Liver (tissue), 9 donors: ENCODE measurements around the gene CDKN2C. TPM values are rescaled to one million over a fixed set of nuclear protein-coding genes. Genes with fewer than 3 reads are reported as not detected.

Experiments
- DNase-seq: peaks from one replicate; pipeline ENCODE4 v3.0.0-alpha.2; 2017; ENCODE audit warnings: low spot score
- H3K27ac ChIP-seq, 2 donors: one replicate each; pipeline ENCODE4 v1.7.0; 2013; ENCODE audit warnings: inconsistent platforms in 2 of 2, low read length in 2 of 2, control low read depth in 1 of 2, low read depth in 1 of 2, mild to moderate bottlenecking in 1 of 2
- H3K27me3 ChIP-seq, 4 donors: one replicate each; pipeline versions ENCODE4 v1.6.1 to v1.7.0; 2013; ENCODE audit warnings: low read length in 3 of 4, inconsistent platforms in 1 of 4, mild to moderate bottlenecking in 1 of 4, moderate library complexity in 1 of 4; ENCODE audit not compliant: control insufficient read depth in 4 of 4, insufficient read depth in 4 of 4
- H3K36me3 ChIP-seq, 4 donors: one replicate each; pipeline versions ENCODE4 v1.6.1 to v1.7.0; 2013; ENCODE audit warnings: low read length in 3 of 4, mild to moderate bottlenecking in 3 of 4, low read depth in 1 of 4, moderate library complexity in 1 of 4; ENCODE audit not compliant: control insufficient read depth in 4 of 4, insufficient read depth in 3 of 4
- H3K4me1 ChIP-seq, 4 donors: one replicate each; pipeline versions ENCODE4 v1.6.1 to v1.7.0; 2013; ENCODE audit warnings: low read length in 3 of 4, mild to moderate bottlenecking in 3 of 4, moderate library complexity in 1 of 4; ENCODE audit not compliant: control insufficient read depth in 4 of 4, insufficient read depth in 4 of 4
- H3K4me3 ChIP-seq, 3 donors: one replicate each; pipeline versions ENCODE4 v1.6.1 to v1.7.0; 2013; ENCODE audit warnings: low read length in 3 of 3, control low read depth in 1 of 3, low read depth in 1 of 3, mild to moderate bottlenecking in 1 of 3
- H3K9ac ChIP-seq, 2 donors: one replicate each; pipeline ENCODE4 v1.7.0; 2013; ENCODE audit warnings: low read length in 2 of 2, mild to moderate bottlenecking in 2 of 2, moderate library complexity in 2 of 2, control low read depth in 1 of 2, low read depth in 1 of 2
- H3K9me3 ChIP-seq, 4 donors: one replicate each; pipeline versions ENCODE4 v1.6.1 to v1.7.0; 2013; ENCODE audit warnings: low read length in 3 of 4; ENCODE audit not compliant: control insufficient read depth in 4 of 4
- CTCF ChIP-seq: fragments of 150-350 bp; IDR thresholded peaks from 2 replicates; pipeline ENCODE4 v1.5.1; 2017; ENCODE audit warnings: improper control_type of control experiment, low read depth, low read length; ENCODE audit not compliant: missing input control
- EGR1 ChIP-seq, 2 donors: IDR thresholded peaks; 2 replicates each; pipeline ENCODE4 v1.6.1; 2016 to 2018; ENCODE audit warnings: antibody characterized with exemption in 2 of 2, low read depth in 2 of 2
- FOXA1 ChIP-seq: IDR thresholded peaks from 2 replicates; pipeline ENCODE4 v1.6.1; 2016; ENCODE audit warnings: antibody characterized with exemption
- FOXA2 ChIP-seq: IDR thresholded peaks from 2 replicates; pipeline ENCODE4 v1.6.1; 2016; ENCODE audit warnings: antibody characterized with exemption
- GABPA ChIP-seq, 2 donors: IDR thresholded peaks in 1 of 2; conservative IDR thresholded peaks in 1 of 2; 2 replicates each; pipeline ENCODE4 v1.6.1; 2016; ENCODE audit warnings: antibody characterized with exemption in 2 of 2, mild to moderate bottlenecking in 1 of 2, moderate library complexity in 1 of 2
- HNF4A ChIP-seq, 2 donors: conservative IDR thresholded peaks; 2 replicates each; pipeline ENCODE4 v1.6.1; 2016; ENCODE audit warnings: antibody characterized with exemption in 2 of 2, mild to moderate bottlenecking in 2 of 2
- HNF4G ChIP-seq: IDR thresholded peaks from 2 replicates; pipeline ENCODE4 v1.6.1; 2016; ENCODE audit warnings: antibody characterized with exemption
- JUND ChIP-seq, 2 donors: IDR thresholded peaks; 2 replicates each; pipeline ENCODE4 v1.6.1; 2016; ENCODE audit warnings: antibody characterized with exemption in 2 of 2
- MAX ChIP-seq: IDR thresholded peaks from 2 replicates; pipeline ENCODE4 v1.6.1; 2016; ENCODE audit warnings: antibody characterized with exemption
- NR2F2 ChIP-seq: IDR thresholded peaks from 2 replicates; pipeline ENCODE4 v1.6.1; 2016; ENCODE audit warnings: antibody characterized with exemption
- RAD21 ChIP-seq, 2 donors: IDR thresholded peaks; 2 replicates each; pipeline ENCODE4 v1.6.1; 2016; ENCODE audit warnings: antibody characterized with exemption in 2 of 2, mild to moderate bottlenecking in 2 of 2
- REST ChIP-seq: IDR thresholded peaks from 2 replicates; pipeline ENCODE4 v1.6.1; 2016; ENCODE audit warnings: antibody characterized with exemption, mild to moderate bottlenecking
- RXRA ChIP-seq, 2 donors: IDR thresholded peaks; 2 replicates each; pipeline ENCODE4 v1.6.1; 2017 to 2018; ENCODE audit warnings: antibody characterized with exemption in 2 of 2, mild to moderate bottlenecking in 1 of 2
- SP1 ChIP-seq: IDR thresholded peaks from 2 replicates; pipeline ENCODE4 v1.6.1; 2018; ENCODE audit warnings: antibody characterized with exemption, mild to moderate bottlenecking
- TAF1 ChIP-seq: conservative IDR thresholded peaks from 2 replicates; pipeline ENCODE4 v1.6.1; 2016; ENCODE audit warnings: antibody characterized with exemption, mild to moderate bottlenecking
- YY1 ChIP-seq: IDR thresholded peaks from 2 replicates; pipeline ENCODE4 v1.6.1; 2016; ENCODE audit warnings: antibody characterized with exemption, mild to moderate bottlenecking
- ZBTB33 ChIP-seq: IDR thresholded peaks from 2 replicates; pipeline ENCODE4 v1.6.1; 2016; ENCODE audit warnings: antibody characterized with exemption
- WGBS: extraction: QIAGEN DNeasy Blood & Tissue Kit; methylation state at CpG from one replicate; pipeline ENCODE4 v1.1.7; 2013; 5-methylcytosine and 5-hydroxymethylcytosine counted together
- polyA plus RNA-seq, 2 donors: library from polyadenylated mRNA; stranded (reverse) in 1 of 2; unstranded in 1 of 2; fragments of 200-250 nt in 1 of 2; fragments of >200 nt in 1 of 2; fragmentation: Nextera tagmentation in 1 of 2; extraction: Ambion mirVana in 1 of 2; gene quantifications; one replicate each; pipeline versions ENCODE4 v1.2.1 to v1.2.3, GENCODE V29; 2013 to 2015
- total RNA-seq, 2 donors: library from RNA; depleted of rRNA; stranded (reverse); fragments of >200 nt; gene quantifications; one replicate each; pipeline ENCODE4 v1.2.3, GENCODE V29; 2014
- TF ChIP-seq, protein P1 (sequence below): IDR thresholded peaks from 2 replicates; pipeline ENCODE4 v1.6.1; 2016; ENCODE audit warnings: antibody characterized with exemption
- donor health status: healthy.
- donor health status: healthy.
- donor health status: healthy.
- donor health status: healthy.
- donor health status: healthy.

CDKN2C gene
- total and polyA plus RNA-seq, 4 donors: 1.9 to 27.4 (median 4.2) TPM

DNA sequence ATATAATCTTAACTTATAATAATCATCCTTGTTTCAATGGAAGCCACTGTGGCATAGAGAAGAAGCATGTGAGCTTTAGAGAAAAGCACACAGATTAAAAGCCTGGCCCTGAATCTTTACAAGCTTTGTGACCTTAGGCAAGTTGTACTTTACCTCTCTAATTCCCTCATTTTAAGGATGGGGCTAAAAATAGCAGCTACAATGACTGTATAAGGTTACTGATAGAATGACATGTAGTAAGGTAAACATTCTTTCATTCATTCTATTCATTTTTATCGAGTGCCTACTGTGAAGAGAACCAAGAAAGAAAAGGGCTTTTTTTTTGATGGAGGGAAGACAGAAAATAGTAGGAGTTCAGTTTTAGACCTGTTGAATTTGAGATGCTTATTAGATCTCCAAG, 25.6 kb downstream of the CDKN2C start:
- Histone ChIP-seq H3K9me3 (no peaks in the 10 kb centered on the region), H3K27me3 (no peaks in the 10 kb centered on the region), H3K9ac (no peak overlapping the region), H3K4me3 (no peak overlapping the region), H3K27ac (no peak overlapping the region), H3K4me1 (no peaks in the 10 kb centered on the region), H3K36me3 (no peaks in the 10 kb centered on the region)
- TF ChIP-seq TAF1 (no peak), CTCF (no peak), HNF4A (conservative IDR thresholded peaks at IDR 0.05) (no peak), NR2F2 (no peak), EGR1 (IDR thresholded peaks at IDR 0.05; ENCODE audit: low read depth in 2 of 2) (no peak), REST (no peak), JUND (IDR thresholded peaks at IDR 0.05) (no peak), ZBTB33 (no peak), RXRA (IDR thresholded peaks at IDR 0.05) (no peak), YY1 (no peak), FOXA1 (no peak), RAD21 (IDR thresholded peaks at IDR 0.05) (no peak), FOXA2 (no peak), GABPA (IDR thresholded peaks at IDR 0.05 in 1 of 2, conservative IDR thresholded peaks at IDR 0.05 in 1 of 2) (no peak), HNF4G (no peak), MAX (no peak), SP1 (no peak)
- TF ChIP-seq, protein P1, sequence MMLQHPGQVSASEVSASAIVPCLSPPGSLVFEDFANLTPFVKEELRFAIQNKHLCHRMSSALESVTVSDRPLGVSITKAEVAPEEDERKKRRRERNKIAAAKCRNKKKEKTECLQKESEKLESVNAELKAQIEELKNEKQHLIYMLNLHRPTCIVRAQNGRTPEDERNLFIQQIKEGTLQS: no peak
- WGBS: 85% methylated on average over 1 of the region's 1 CpG
- DNase-seq: no peak

DNA sequence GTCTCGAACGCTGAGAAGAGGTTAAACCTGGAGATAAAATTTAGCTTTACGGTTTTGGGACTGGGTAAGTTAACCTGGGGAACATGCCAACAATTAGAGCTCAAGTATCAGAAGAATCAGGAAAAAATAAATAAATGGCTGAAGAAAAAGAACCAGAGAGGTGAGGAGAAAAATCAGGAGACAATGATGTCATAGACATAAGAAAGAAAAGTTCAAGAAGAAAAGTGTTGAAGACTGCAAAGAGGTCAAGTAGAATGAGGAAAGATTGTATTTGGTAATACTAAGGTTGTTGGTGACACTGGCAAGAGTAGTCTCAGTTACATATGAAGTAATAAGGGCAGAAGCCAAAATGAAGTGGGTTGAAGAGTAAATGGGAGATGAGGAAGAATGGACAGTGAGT, 26.0 kb downstream of the CDKN2C start:
- 92% methylated on average over 3 of the region's 3 CpGs for WGBS
- Histone ChIP-seq H3K27me3 (no peaks in the 10 kb centered on the region), H3K4me1 (no peaks in the 10 kb centered on the region), H3K36me3 (no peaks in the 10 kb centered on the region), H3K27ac (no peak overlapping the region), H3K9me3 (no peaks in the 10 kb centered on the region), H3K9ac (no peak overlapping the region), H3K4me3 (no peak overlapping the region)
- no peak for DNase-seq
- TF ChIP-seq TAF1 (no peak), REST (no peak), GABPA (IDR thresholded peaks at IDR 0.05 in 1 of 2, conservative IDR thresholded peaks at IDR 0.05 in 1 of 2) (no peak), SP1 (no peak), EGR1 (IDR thresholded peaks at IDR 0.05; ENCODE audit: low read depth in 2 of 2) (no peak), HNF4G (no peak), MAX (no peak), RXRA (IDR thresholded peaks at IDR 0.05) (no peak)
- TF ChIP-seq, protein P1: no peak
